GM12801 (cell line): ENCODE results near the gene DBN1.

Experiments
- TF ChIP-seq, protein P1 (sequence below): IDR thresholded peaks from one replicate; pipeline ENCODE4 v1.5.1; 2011; ENCODE audit warnings: control low read depth; ENCODE audit not compliant: insufficient read length; ENCODE audit errors: extremely low read depth

DBN1 gene

DNA sequence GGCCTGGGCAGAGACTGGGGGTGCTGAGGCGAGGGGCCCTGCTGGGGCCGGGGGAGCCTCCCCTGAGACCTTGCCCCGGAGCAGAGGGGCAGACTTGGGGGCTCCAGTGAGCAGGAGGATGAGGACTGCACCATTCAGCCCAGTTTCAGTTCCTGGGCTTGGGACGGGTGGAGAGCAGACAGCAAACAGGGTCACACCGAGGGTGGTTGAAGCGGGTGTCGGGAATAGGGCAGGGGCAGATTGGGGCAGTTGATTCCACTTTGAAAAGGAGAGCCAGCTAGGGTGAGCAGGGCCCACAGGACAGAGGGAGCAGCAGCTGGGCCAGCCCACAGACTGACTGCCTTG, 42.5 kb downstream of the DBN1 start:
- TF ChIP-seq, protein P1, sequence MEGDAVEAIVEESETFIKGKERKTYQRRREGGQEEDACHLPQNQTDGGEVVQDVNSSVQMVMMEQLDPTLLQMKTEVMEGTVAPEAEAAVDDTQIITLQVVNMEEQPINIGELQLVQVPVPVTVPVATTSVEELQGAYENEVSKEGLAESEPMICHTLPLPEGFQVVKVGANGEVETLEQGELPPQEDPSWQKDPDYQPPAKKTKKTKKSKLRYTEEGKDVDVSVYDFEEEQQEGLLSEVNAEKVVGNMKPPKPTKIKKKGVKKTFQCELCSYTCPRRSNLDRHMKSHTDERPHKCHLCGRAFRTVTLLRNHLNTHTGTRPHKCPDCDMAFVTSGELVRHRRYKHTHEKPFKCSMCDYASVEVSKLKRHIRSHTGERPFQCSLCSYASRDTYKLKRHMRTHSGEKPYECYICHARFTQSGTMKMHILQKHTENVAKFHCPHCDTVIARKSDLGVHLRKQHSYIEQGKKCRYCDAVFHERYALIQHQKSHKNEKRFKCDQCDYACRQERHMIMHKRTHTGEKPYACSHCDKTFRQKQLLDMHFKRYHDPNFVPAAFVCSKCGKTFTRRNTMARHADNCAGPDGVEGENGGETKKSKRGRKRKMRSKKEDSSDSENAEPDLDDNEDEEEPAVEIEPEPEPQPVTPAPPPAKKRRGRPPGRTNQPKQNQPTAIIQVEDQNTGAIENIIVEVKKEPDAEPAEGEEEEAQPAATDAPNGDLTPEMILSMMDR, result no peak

DNA sequence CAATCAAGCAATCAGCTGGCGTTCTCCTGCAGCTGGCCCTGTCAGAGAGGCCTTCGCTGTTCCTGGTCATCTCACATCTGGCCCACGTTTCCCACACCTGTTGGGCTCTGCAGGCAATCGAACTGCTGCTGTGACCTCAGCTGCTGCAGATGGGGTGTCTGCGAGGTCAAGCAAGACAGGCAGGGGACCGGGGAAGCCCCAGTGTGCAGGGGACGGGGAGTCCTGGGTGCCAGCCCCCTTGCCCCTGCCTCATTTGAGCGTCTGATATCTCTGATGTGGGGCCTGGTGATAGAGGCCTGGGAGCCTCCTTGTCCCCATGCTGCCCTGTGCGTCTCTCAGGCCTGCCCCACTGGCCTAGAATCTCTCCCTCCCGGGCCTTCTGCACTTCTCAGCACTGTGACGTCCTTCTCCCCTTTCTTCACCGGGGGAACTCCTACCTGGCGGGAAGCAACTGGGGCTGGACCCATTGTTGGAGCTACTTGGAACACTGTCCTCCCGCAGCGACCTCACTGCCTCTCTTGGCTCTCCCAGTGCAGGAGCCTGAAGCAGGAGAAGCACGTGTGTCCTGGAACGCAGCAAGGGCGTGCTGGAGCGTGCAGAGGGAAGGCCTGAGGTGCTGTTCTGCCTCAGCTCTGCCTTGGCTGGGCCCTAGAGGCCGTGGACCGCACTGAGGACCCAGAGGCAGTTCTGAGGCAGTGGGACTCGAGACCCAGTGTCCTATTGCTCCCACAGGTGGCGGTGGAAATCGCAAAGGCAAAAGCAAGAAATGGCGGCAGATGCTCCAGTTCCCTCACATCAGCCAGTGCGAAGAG, 43.1 kb downstream of the DBN1 start:
- TF ChIP-seq, protein P1, result no peak

DNA sequence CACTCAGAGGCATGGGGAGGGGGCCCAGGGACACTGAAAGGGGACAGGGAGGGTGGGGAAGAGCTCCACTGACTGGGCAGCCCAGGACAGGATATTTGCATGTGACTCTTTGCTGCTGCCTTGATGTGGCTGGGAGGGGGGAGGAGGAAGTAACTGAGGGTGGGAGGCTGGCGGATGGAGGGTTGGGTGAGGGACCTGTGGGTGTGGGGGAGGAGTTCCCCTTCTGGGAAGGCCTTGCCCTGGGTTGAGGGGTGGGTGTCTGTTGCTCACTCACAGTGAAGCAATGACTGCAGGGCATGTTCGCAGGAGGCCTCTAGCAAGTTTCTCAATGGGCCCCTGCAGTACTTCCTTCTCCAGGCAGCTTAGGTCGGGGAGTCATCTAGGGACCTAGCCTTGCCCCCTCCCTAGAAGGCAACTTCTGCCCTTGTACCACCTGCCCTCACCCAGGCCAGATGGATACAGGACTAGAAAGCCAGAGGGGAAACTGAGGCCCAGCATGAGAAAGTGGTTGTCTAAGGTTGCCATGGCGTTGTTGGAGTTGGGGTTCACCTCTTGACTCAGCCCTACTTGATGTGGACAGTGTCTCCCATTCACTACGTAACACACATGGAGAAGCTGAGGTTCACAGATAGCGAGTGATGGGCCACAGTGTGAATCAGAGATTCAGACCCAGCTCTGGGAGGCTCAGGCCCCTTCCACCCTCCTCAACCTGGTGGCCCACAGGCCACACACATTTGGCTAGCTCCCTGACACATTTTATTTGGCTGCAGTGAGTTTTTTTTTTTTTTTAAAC, 44.0 kb downstream of the DBN1 start:
- TF ChIP-seq, protein P1, result no peak

DNA sequence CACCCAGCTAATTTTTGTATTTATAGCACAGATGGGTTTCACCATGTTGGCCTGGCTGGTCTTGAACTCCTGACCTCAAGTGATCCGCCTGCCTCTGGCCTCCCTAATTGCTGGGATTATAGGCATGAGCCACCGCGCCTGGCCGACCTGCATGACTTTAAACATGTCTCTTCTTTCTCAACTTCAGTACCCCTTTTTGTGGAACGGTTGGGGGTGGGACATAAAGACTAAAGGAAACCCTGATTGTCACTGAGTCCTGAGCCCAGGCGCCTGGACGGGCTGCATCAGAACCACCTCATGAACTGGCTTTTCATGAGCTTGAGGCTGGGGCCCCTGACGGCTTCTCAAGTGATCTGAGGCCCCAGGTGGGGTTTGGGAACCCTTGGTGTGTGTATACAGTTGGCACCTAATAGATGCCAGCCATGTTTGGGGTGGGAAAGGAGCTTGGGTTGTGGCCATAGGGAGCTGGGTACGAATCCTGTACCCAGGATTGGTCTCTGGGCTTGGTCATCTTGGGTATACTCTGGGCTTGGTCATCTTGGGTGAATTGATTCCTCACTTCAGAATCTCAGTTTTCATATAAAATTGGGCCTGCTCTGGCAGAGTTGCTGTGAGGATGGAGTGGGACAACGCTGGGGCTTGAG, 44.7 kb downstream of the DBN1 start:
- TF ChIP-seq, protein P1, result no peak

DNA sequence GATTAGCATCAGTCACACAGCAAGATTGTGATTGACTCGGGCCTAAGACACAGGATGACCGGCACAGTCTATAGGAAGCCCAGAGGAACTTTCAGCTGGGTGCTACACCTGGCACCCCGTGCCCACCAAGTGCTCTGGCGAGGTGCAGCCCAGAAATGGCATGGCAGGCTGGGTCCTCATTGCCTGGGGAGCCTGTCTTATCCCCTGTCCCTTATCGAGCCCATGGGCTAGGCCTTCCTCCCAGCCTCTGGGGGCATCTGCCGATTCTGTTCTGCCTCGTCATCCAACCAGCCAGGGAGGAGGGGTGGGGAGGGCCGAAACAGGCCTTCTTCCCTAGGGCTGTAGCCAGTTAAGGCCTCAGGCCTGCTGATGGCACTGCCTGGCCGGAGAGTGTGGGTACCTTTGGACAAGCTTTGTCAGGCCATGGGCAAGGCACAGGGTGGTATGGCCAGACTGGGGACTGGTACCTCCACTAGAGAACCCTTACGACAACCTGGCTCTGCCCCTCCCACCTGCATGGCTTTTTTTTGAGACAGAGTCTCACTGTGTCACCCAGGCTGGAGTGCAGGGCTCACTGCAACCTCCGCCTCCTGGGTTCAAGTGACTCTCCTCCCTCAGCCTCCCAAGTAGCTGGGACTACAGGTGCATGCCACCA, 45.4 kb downstream of the DBN1 start:
- TF ChIP-seq, protein P1, result no peak

DNA sequence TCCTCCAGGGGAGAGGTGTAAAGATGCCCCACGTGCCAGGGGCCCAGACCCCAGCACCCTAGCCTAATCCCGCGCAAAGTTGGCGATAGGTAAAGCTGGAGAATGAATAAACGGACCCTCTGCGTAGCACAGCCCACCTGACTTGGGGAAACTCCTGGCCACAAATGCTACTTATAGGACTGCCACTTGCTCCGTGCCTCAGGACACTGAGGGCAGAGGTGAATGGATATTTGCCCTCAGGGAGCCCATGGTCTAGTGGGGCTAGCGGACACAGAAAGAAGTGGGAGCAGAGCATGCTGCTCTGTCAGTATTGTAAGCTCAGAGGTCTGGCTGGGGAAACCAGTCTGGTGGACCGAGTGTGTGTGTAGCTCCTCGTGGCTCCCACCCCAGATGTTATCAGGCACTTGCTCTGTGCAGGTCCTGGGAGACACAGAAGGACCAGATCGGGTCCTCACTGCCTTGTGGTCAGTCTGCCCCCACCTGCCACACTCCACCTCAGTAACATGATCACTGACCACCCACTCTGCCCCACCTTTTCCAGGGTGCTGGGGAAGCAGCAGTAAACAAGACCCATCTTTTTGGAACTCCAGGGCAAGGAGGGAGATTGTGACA, 46.1 kb downstream of the DBN1 start:
- TF ChIP-seq, protein P1, result no peak
